HG03520 (cell line): Measurements from ENCODE around the gene NRG2.

Experiments
- ATAC-seq: cut with Tn5 transposase; IDR thresholded peaks from one replicate; pipeline ENCODE4 v1.9.1; 2021; ENCODE audit warnings: mild to moderate bottlenecking, moderate library complexity; ENCODE audit not compliant: unreplicated experiment

The NRG2 gene

GRCh38 chr5:139911425-139912120 is 131.5 kb downstream of the NRG2 start:
- ATAC-seq: no peak

GRCh38 chr5:139910901-139911300 is 132.2 kb downstream of the NRG2 start:
- no peak for ATAC-seq

GRCh38 chr5:139910036-139910435 is 133.1 kb downstream of the NRG2 start:
- ATAC-seq: no peak

- ATAC-seq: no peak
Observed at GRCh38 chr5:139908749-139909148, 134.3 kb downstream of the NRG2 start.

- no peak for ATAC-seq
Observed at GRCh38 chr5:139906661-139907060, 136.4 kb downstream of the NRG2 start.

- no peak for ATAC-seq
Observed at GRCh38 chr5:139904816-139905661, 138.1 kb downstream of the NRG2 start.

- ATAC-seq: no peak
Observed at GRCh38 chr5:139904566-139904815, 138.6 kb downstream of the NRG2 start.

- no peak for ATAC-seq
Observed at GRCh38 chr5:139903795-139904565, 139.1 kb downstream of the NRG2 start.

GRCh38 chr5:139903450-139903794 is 139.7 kb downstream of the NRG2 start:
- no peak for ATAC-seq

GRCh38 chr5:139901986-139902385 is 141.1 kb downstream of the NRG2 start:
- ATAC-seq: no peak

- no peak for ATAC-seq
Observed at GRCh38 chr5:139901251-139901575, 141.9 kb downstream of the NRG2 start.

GRCh38 chr5:139900546-139901250 is 142.4 kb downstream of the NRG2 start:
- no peak for ATAC-seq

- no peak for ATAC-seq
Observed at GRCh38 chr5:139898981-139899380, 144.1 kb downstream of the NRG2 start.

- no peak for ATAC-seq
Observed at GRCh38 chr5:139897982-139898381, 145.1 kb downstream of the NRG2 start.

- no peak for ATAC-seq
Observed at GRCh38 chr5:139897342-139897741, 145.8 kb downstream of the NRG2 start.

GRCh38 chr5:139896718-139897117 is 146.4 kb downstream of the NRG2 start:
- ATAC-seq: no peak

- no peak for ATAC-seq
Observed at GRCh38 chr5:139895647-139896046, 147.5 kb downstream of the NRG2 start.

- ATAC-seq: no peak
Observed at GRCh38 chr5:139895046-139895445, 148.1 kb downstream of the NRG2 start.

- ATAC-seq: no peak
Observed at GRCh38 chr5:139893873-139894272, 149.2 kb downstream of the NRG2 start.

- ATAC-seq: no peak
Observed at GRCh38 chr5:139889410-139889809, 153.7 kb downstream of the NRG2 start.

- no peak for ATAC-seq
Observed at GRCh38 chr5:139888370-139888769, 154.7 kb downstream of the NRG2 start.
